ENCODE results near the gene NECAB2.
A peak's percentile ranks its signal among the peaks of the same experiment; 100 is the strongest.

The NECAB2 gene

GRCh38 chr16:83967091-83967490 lies 953 bp upstream of the NECAB2 start:
- Histone ChIP-seq H3K4me2 (ENCODE audit: low read length) (no peak overlapping the region), H4K8ac (ENCODE audit: low read depth, low read length) (no peak overlapping the region), H3K14ac (ENCODE audit: low read length) (no peak overlapping the region), H4K91ac (ENCODE audit: low read depth, low read length) (no peak overlapping the region), H3K4me1 (ENCODE audit: control insufficient read depth in 1 of 2, insufficient read depth in 2 of 2, low read length in 2 of 2) (no peaks in the 10 kb centered on the region), H2BK5ac (ENCODE audit: low read depth, low read length, poor library complexity) (no peak overlapping the region), H3K36me3 (ENCODE audit: control insufficient read depth in 1 of 2, insufficient read depth in 2 of 2, low read length in 2 of 2) (no peaks in the 10 kb centered on the region), H2AFZ (ENCODE audit: insufficient read depth, low read length, poor library complexity) (no peak overlapping the region), H3K79me2 (ENCODE audit: control insufficient read depth, insufficient read depth, low read length, poor library complexity) (no peaks in the 10 kb centered on the region), H3K23ac (ENCODE audit: low read length) (no peak overlapping the region), H3K4ac (ENCODE audit: low read depth, low read length) (no peak overlapping the region), H3K27me3 (ENCODE audit: insufficient read depth, low read length) (peaks cover 14% of the 10 kb centered on the region), H2AK5ac (ENCODE audit: low read length) (no peak overlapping the region), H3K18ac (ENCODE audit: low read length) (no peak overlapping the region), H3K79me1 (ENCODE audit: low read length) (no peaks in the 10 kb centered on the region), H3K27ac (ENCODE audit: low read depth, low read length) (no peak overlapping the region), H2BK12ac (ENCODE audit: low read length) (no peak overlapping the region), H3K9me3 (ENCODE audit: insufficient read depth, low read depth, low read length) (peaks cover 3% of the 10 kb centered on the region), H2BK120ac (ENCODE audit: insufficient read depth, low read length, poor library complexity) (no peak overlapping the region), H3K4me3 (ENCODE audit: low read depth, low read length) (no peak overlapping the region), H4K12ac (ENCODE audit: low read depth, low read length) (no peak overlapping the region), H3K9ac (ENCODE audit: low read length) (no peak overlapping the region)
- no peak for DNase-seq
- no CpG with 5 or more reads among the region's 2 CpGs for WGBS (ENCODE audit: extremely low coverage, insufficient coverage, insufficient read length)

- H4K91ac ChIP-seq (ENCODE audit: low read depth, low read length) = no peak overlapping the region
These were observed 335 bp downstream of the NECAB2 start for GRCh38 chr16:83968306-83968851.

GRCh38 chr16:83968891-83969649 lies 1.0 kb downstream of the NECAB2 start:
- Histone ChIP-seq H2BK5ac (ENCODE audit: low read depth, low read length, poor library complexity) (no peak overlapping the region), H4K12ac (ENCODE audit: low read depth, low read length) (no peak overlapping the region), H3K18ac (ENCODE audit: low read length) (no peak overlapping the region), H2AK5ac (ENCODE audit: low read length) (no peak overlapping the region), H3K4me2 (ENCODE audit: low read length) (peak overlapping the region; percentile 58), H3K27ac (ENCODE audit: low read depth, low read length) (no peak overlapping the region), H2AFZ (ENCODE audit: insufficient read depth, low read length, poor library complexity) (no peak overlapping the region), H3K4me1 (ENCODE audit: control insufficient read depth in 1 of 2, insufficient read depth in 2 of 2, low read length in 2 of 2) (no peaks in the 10 kb centered on the region), H4K91ac (ENCODE audit: low read depth, low read length) (no peak overlapping the region), H2BK12ac (ENCODE audit: low read length) (no peak overlapping the region), H3K23ac (ENCODE audit: low read length) (no peak overlapping the region), H2BK120ac (ENCODE audit: insufficient read depth, low read length, poor library complexity) (no peak overlapping the region), H3K4me3 (ENCODE audit: low read depth, low read length) (no peak overlapping the region), H3K79me2 (ENCODE audit: control insufficient read depth, insufficient read depth, low read length, poor library complexity) (no peaks in the 10 kb centered on the region), H3K14ac (ENCODE audit: low read length) (no peak overlapping the region), H3K9me3 (ENCODE audit: insufficient read depth, low read depth, low read length) (peaks cover 3% of the 10 kb centered on the region), H3K79me1 (ENCODE audit: low read length) (no peaks in the 10 kb centered on the region), H3K27me3 (ENCODE audit: insufficient read depth, low read length) (peaks cover 14% of the 10 kb centered on the region), H4K8ac (ENCODE audit: low read depth, low read length) (no peak overlapping the region), H3K4ac (ENCODE audit: low read depth, low read length) (no peak overlapping the region), H3K36me3 (ENCODE audit: control insufficient read depth in 1 of 2, insufficient read depth in 2 of 2, low read length in 2 of 2) (no peaks in the 10 kb centered on the region), H3K9ac (ENCODE audit: low read length) (no peak overlapping the region)
- WGBS (ENCODE audit: extremely low coverage, insufficient coverage, insufficient read length) = no CpG with 5 or more reads among the region's 45 CpGs
- no peak for DNase-seq

More at GRCh38 chr16:83968306-83968851, 335 bp downstream of the NECAB2 start:
- Histone ChIP-seq H3K14ac (ENCODE audit: low read length) (no peak overlapping the region), H3K9me3 (ENCODE audit: insufficient read depth, low read depth, low read length) (peaks cover 3% of the 10 kb centered on the region), H3K36me3 (ENCODE audit: control insufficient read depth in 1 of 2, insufficient read depth in 2 of 2, low read length in 2 of 2) (no peaks in the 10 kb centered on the region), H2BK120ac (ENCODE audit: insufficient read depth, low read length, poor library complexity) (no peak overlapping the region), H3K27ac (ENCODE audit: low read depth, low read length) (no peak overlapping the region), H3K79me2 (ENCODE audit: control insufficient read depth, insufficient read depth, low read length, poor library complexity) (no peaks in the 10 kb centered on the region), H4K8ac (ENCODE audit: low read depth, low read length) (no peak overlapping the region), H2BK12ac (ENCODE audit: low read length) (no peak overlapping the region), H3K9ac (ENCODE audit: low read length) (no peak overlapping the region), H3K18ac (ENCODE audit: low read length) (no peak overlapping the region), H2AK5ac (ENCODE audit: low read length) (no peak overlapping the region), H2AFZ (ENCODE audit: insufficient read depth, low read length, poor library complexity) (no peak overlapping the region), H3K4me2 (ENCODE audit: low read length) (peak overlapping the region; percentile 58), H2BK5ac (ENCODE audit: low read depth, low read length, poor library complexity) (no peak overlapping the region), H3K4me3 (ENCODE audit: low read depth, low read length) (no peak overlapping the region), H3K4ac (ENCODE audit: low read depth, low read length) (no peak overlapping the region), H4K12ac (ENCODE audit: low read depth, low read length) (no peak overlapping the region), H3K79me1 (ENCODE audit: low read length) (no peaks in the 10 kb centered on the region), H3K4me1 (ENCODE audit: control insufficient read depth in 1 of 2, insufficient read depth in 2 of 2, low read length in 2 of 2) (no peaks in the 10 kb centered on the region), H3K27me3 (ENCODE audit: insufficient read depth, low read length) (peaks cover 14% of the 10 kb centered on the region), H3K23ac (ENCODE audit: low read length) (no peak overlapping the region)
- no CpG with 5 or more reads among the region's 87 CpGs for WGBS (ENCODE audit: extremely low coverage, insufficient coverage, insufficient read length)
- DNase-seq = no peak

GRCh38 chr16:83969771-83970429 lies 1.9 kb downstream of the NECAB2 start:
- no CpG with 5 or more reads among the region's 18 CpGs for WGBS (ENCODE audit: extremely low coverage, insufficient coverage, insufficient read length)
- Histone ChIP-seq H4K91ac (ENCODE audit: low read depth, low read length) (no peak overlapping the region), H3K79me2 (ENCODE audit: control insufficient read depth, insufficient read depth, low read length, poor library complexity) (no peaks in the 10 kb centered on the region), H2BK12ac (ENCODE audit: low read length) (no peak overlapping the region), H3K18ac (ENCODE audit: low read length) (no peak overlapping the region), H3K9ac (ENCODE audit: low read length) (no peak overlapping the region), H3K4me1 (ENCODE audit: control insufficient read depth in 1 of 2, insufficient read depth in 2 of 2, low read length in 2 of 2) (no peaks in the 10 kb centered on the region), H2BK120ac (ENCODE audit: insufficient read depth, low read length, poor library complexity) (no peak overlapping the region), H3K4ac (ENCODE audit: low read depth, low read length) (no peak overlapping the region), H4K12ac (ENCODE audit: low read depth, low read length) (no peak overlapping the region), H3K9me3 (ENCODE audit: insufficient read depth, low read depth, low read length) (peaks cover 3% of the 10 kb centered on the region), H3K36me3 (ENCODE audit: control insufficient read depth in 1 of 2, insufficient read depth in 2 of 2, low read length in 2 of 2) (no peaks in the 10 kb centered on the region), H3K4me3 (ENCODE audit: low read depth, low read length) (no peak overlapping the region), H2AK5ac (ENCODE audit: low read length) (no peak overlapping the region), H2BK5ac (ENCODE audit: low read depth, low read length, poor library complexity) (no peak overlapping the region), H2AFZ (ENCODE audit: insufficient read depth, low read length, poor library complexity) (no peak overlapping the region), H3K27ac (ENCODE audit: low read depth, low read length) (no peak overlapping the region), H3K14ac (ENCODE audit: low read length) (no peak overlapping the region), H3K79me1 (ENCODE audit: low read length) (no peaks in the 10 kb centered on the region), H4K8ac (ENCODE audit: low read depth, low read length) (no peak overlapping the region), H3K4me2 (ENCODE audit: low read length) (no peak overlapping the region), H3K23ac (ENCODE audit: low read length) (no peak overlapping the region), H3K27me3 (ENCODE audit: insufficient read depth, low read length) (peaks cover 14% of the 10 kb centered on the region)
- DNase-seq = no peak

All from trophoblast cell (in vitro differentiated cells and primary cell).